VCaP (cell line): ENCODE measurements around the gene MUTYH.

Experiments
- H3K27ac ChIP-seq: fragments of 450-650 bp; 2 replicates; pipeline ENCODE4 v1.5.1; 2017
- TF ChIP-seq, protein P1 (sequence below): fragments of 450-650 bp; conservative IDR thresholded peaks from 2 replicates; pipeline ENCODE4 v1.5.1; 2017; ENCODE audit warnings: mild to moderate bottlenecking, moderate library complexity

MUTYH gene

DNA sequence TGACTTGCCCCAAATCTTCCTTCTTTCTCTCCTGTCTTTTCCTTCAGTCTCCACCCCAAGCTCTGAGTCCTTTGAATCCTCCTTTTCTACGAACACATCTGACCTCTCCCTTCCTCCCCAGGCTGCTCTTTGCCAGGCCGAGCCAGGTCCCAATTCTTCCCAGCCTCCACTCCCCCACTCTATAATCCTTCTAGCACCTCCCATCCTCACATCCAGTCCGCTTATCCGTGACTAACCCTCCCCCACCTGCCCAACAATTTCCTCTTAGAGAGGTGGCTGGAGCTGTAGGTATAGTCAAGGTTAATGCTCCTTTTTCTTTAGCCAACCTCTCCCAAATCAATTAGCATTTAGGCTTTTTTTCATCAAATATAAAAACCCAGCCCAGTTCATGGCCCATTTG, 23.1 kb downstream of the MUTYH start:
- H3K27ac ChIP-seq: no peak overlapping the region
- TF ChIP-seq, protein P1, sequence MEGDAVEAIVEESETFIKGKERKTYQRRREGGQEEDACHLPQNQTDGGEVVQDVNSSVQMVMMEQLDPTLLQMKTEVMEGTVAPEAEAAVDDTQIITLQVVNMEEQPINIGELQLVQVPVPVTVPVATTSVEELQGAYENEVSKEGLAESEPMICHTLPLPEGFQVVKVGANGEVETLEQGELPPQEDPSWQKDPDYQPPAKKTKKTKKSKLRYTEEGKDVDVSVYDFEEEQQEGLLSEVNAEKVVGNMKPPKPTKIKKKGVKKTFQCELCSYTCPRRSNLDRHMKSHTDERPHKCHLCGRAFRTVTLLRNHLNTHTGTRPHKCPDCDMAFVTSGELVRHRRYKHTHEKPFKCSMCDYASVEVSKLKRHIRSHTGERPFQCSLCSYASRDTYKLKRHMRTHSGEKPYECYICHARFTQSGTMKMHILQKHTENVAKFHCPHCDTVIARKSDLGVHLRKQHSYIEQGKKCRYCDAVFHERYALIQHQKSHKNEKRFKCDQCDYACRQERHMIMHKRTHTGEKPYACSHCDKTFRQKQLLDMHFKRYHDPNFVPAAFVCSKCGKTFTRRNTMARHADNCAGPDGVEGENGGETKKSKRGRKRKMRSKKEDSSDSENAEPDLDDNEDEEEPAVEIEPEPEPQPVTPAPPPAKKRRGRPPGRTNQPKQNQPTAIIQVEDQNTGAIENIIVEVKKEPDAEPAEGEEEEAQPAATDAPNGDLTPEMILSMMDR: no peak

DNA sequence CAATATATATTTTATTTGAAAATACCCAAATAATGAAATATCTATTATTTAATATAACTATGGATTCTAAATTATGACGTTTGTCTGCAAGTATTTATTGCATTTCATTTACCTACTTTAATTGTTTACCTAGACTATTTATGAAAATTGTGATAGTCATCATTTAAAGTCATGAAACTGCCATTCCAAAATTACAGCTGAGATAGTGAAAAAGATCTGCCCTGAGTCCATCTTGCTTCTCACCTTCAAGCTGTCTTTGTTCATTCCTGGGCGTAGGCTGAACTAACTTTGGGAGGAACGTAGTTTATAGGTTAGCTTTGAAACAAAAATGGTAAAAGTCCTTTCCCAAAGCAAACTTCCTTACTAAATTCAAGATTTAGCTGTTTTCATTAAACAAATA, 26.0 kb downstream of the MUTYH start:
- TF ChIP-seq, protein P1: no peak

DNA sequence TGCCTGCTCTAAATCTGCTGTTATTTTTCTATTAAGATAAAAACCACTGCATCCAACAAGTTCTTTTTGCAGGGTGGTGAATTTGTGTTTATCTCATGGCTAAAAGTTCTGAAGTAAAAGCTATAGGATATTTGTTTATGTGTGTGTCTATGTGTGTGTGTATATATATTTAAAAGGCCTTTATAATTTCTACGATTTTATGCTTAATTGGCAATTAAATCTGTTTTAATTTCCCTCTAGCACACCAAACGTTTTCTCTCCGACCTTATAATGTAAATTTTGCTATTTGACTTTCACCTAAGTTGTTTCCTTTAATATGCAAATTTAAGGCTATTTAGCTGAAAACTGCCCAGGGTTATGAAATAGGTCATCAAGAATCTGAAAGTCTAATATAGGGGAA, 33.3 kb downstream of the MUTYH start:
- no peak overlapping the region for H3K27ac ChIP-seq
- TF ChIP-seq, protein P1: no peak

More for the DNA sequence above, 26.0 kb downstream of the MUTYH start:
- H3K27ac ChIP-seq: peak overlapping the region; percentile 37

DNA sequence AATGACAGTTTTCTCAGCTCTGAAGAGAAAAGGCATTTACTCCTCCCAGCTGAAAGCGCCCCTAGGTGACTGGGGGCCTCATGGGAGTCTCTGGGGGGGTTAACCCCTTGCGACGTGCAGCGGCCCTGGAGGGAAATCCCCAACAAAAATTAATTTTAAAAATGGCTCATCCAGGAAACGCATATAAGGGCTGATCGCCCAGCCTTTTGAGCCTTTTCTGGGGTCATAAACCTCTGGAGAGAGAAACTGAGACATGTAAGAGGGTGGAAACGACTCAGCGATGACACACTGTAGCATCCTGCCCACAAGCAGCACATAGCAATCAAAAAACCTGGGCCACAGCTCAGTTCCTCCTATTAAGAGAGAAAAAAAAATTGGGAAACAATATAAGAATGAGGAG, 33.9 kb downstream of the MUTYH start:
- TF ChIP-seq, protein P1: no peak
- no peak overlapping the region for H3K27ac ChIP-seq

DNA sequence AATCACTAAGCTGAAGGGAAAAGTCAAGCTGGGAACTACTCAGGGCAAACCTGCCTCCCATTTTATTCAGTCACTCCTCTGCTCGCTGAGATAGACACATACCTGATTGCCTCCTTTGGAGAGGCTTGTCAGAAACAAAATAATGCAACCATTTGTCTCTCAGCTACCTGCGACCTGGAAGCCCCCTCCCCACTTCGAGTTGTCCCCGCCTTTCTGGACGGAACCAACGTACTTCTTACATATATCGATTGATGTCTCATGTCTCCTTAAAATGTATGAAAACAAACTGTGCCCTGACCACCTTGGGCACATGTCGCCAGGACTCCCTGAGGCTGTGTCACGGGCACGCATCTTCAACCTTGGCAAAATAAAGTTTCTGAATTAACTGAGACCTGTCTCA, 35.0 kb downstream of the MUTYH start:
- TF ChIP-seq, protein P1: no peak
- peak overlapping the region; percentile 86; the same call in 1 of the 2 replicates for H3K27ac ChIP-seq

DNA sequence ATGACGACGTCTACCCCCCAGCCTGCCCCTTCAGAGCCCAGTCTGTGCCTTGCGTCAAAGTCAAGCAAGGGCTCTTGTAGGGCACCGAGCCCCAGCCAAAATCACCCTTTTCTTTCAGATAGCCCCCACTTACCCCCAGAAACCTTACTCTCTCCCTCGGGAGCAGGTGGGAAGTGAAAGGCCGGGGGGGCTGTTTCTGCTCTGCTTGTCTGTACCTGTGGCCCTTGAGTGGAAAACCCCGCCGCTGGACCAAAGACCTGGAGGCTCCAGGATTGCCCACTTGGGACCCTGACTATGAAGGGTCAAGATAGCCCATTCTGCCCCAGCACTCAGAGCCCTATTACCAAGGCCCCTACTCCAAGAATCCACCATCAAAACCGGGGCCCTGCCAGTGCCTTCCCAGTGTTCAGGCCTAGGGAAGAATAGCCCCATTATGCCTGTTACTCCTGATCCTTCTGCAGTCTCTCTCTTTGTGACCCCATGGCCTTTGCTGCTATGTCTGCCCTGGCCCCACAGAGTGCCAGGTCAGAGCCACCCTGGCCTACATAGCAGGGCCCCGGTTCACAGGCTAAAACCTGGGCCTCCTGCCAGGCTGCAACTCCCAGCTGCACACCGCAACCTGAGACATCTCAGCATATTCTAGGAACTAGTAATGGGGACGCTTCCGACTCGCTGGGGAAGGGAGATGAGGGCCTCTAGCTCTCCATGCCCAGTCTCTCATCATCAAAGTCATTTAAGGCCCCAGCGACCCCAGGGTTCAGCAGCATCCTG, 35.7 kb downstream of the MUTYH start:
- TF ChIP-seq, protein P1: peak; percentile 58
- peak overlapping the region; percentile 86 for H3K27ac ChIP-seq

DNA sequence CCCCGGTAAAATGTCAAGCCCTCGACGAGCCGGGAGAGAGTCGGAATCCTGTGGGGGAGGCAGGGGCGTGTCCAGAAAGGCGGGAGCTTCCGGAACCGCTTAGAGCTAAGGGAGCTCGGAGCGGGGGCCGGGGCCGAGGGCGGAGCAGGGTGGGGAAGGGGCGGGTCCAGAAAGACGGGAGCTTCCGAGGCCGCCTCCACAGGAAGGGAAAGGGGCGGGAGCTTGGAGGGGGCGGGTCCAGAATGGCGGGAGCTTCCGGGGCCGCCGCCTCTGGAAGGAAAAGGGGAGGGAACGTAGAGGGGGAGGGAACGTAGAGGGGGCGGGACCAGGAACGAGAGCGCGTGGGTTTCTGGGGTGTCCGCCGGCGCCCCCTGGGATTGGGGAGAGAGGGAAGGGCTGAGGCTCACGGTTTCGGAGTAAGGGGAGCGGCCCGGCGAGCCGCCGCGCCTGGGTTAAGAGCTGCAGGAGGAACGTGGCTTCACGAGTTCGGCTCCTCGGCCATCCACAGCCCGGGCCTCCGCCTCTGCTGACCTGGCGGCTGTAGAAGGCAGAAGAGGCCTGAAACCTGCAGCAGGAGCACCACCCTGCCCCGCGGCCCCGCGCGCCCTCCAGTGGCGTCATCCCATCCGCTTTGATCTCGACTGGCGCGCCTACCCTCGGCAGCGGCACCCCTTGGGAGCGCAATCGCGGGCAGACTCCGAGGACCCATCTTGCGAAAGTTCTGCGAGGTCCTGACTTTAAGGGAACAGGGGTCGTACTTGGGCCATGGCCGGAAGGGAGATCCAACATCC, 36.5 kb downstream of the MUTYH start:
- H3K27ac ChIP-seq: peak overlapping the region; percentile 86
- TF ChIP-seq, protein P1: peak; percentile 80
